OCI-LY3 (cell line): ENCODE data around the gene SSBP2.

Experiments used
- H2AFZ ChIP-seq: fragments of 200-600, 300-600 bp; shearing (Covaris generic); 2 replicates; pipeline ENCODE4 v1.6.0; 2014; ENCODE audit warnings: antibody characterized with exemption, low read depth, low read length
- H3K27ac ChIP-seq: fragments of 200-600, 300-600 bp; sonication (generic); 2 replicates; pipeline ENCODE4 v1.5.1; 2014; ENCODE audit warnings: mild to moderate bottlenecking, low read length, moderate library complexity, mixed read lengths
- H3K27me3 ChIP-seq: fragments of 200-600, 300-600 bp; sonication (generic); 2 replicates; pipeline ENCODE4 v1.6.1; 2014; ENCODE audit warnings: low read depth, low read length, mixed read lengths
- H3K36me3 ChIP-seq: fragments of 200-600, 300-600 bp; sonication (generic); replicated peaks from 2 replicates; pipeline ENCODE3; 2014; ENCODE audit warnings: low read depth, low read length, mixed read lengths
- H3K4me1 ChIP-seq: fragments of 300-600, 200-600 bp; sonication (generic); 2 replicates; pipeline ENCODE4 v1.6.1; 2014; ENCODE audit warnings: low read length, mixed read lengths
- H3K4me2 ChIP-seq: fragments of 200-600, 300-600 bp; sonication (generic); 2 replicates; pipeline ENCODE4 v1.6.1; 2014; ENCODE audit warnings: low read length, mixed read lengths
- H3K4me3 ChIP-seq: fragments of 300-600, 200-600 bp; sonication (generic); 2 replicates; pipeline ENCODE4 v1.5.1; 2014; ENCODE audit warnings: antibody characterized with exemption, mild to moderate bottlenecking, low read length, moderate library complexity
- H3K79me2 ChIP-seq: fragments of 300-600, 200-600 bp; shearing (Covaris generic); 2 replicates; pipeline ENCODE4 v1.6.1; 2014; ENCODE audit warnings: mild to moderate bottlenecking, low read length, mixed read lengths
- H3K9ac ChIP-seq: fragments of 300-600, 200-600 bp; shearing (Covaris generic); 2 replicates; pipeline ENCODE4 v1.6.0; 2014; ENCODE audit warnings: mild to moderate bottlenecking, low read length, moderate library complexity
- H3K9me3 ChIP-seq: fragments of 200-600, 300-600 bp; shearing (Covaris generic); 2 replicates; pipeline ENCODE4 v1.6.1; 2014; ENCODE audit warnings: low read length, mixed read lengths; ENCODE audit not compliant: insufficient read depth
- H4K20me1 ChIP-seq: fragments of 200-600, 300-600 bp; sonication (generic); 2 replicates; pipeline ENCODE4 v1.6.1; 2016; ENCODE audit warnings: low read length, mixed read lengths; ENCODE audit not compliant: insufficient read depth
- EZH2phosphoT487 ChIP-seq: fragments of 200-600 bp; shearing (Covaris generic); IDR thresholded peaks from 2 replicates; pipeline ENCODE4 v1.6.1; 2018; ENCODE audit warnings: antibody characterized with exemption, mixed run types, low read depth
- TF ChIP-seq, protein P1 (sequence below): fragments of 200-600, 300-600 bp; sonication (generic); IDR thresholded peaks from 2 replicates; pipeline ENCODE4 v1.5.1; 2014; ENCODE audit warnings: antibody characterized with exemption, low read length, low read depth

The SSBP2 gene

GRCh38 chr5:81688215-81688614, 62.7 kb downstream of the SSBP2 start:
- Histone ChIP-seq H3K9ac (no peak overlapping the region), H3K4me2 (no peak overlapping the region), H3K4me1 (no peaks in the 10 kb centered on the region), H4K20me1 (no peaks in the 10 kb centered on the region), H2AFZ (no peak overlapping the region), H3K9me3 (no peaks in the 10 kb centered on the region), H3K79me2 (no peaks in the 10 kb centered on the region), H3K27ac (no peak overlapping the region), H3K36me3 (no peaks in the 10 kb centered on the region), H3K27me3 (no peaks in the 10 kb centered on the region), H3K4me3 (no peak overlapping the region)
- TF ChIP-seq, protein P1, sequence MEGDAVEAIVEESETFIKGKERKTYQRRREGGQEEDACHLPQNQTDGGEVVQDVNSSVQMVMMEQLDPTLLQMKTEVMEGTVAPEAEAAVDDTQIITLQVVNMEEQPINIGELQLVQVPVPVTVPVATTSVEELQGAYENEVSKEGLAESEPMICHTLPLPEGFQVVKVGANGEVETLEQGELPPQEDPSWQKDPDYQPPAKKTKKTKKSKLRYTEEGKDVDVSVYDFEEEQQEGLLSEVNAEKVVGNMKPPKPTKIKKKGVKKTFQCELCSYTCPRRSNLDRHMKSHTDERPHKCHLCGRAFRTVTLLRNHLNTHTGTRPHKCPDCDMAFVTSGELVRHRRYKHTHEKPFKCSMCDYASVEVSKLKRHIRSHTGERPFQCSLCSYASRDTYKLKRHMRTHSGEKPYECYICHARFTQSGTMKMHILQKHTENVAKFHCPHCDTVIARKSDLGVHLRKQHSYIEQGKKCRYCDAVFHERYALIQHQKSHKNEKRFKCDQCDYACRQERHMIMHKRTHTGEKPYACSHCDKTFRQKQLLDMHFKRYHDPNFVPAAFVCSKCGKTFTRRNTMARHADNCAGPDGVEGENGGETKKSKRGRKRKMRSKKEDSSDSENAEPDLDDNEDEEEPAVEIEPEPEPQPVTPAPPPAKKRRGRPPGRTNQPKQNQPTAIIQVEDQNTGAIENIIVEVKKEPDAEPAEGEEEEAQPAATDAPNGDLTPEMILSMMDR, result no peak
- no peak for TF ChIP-seq EZH2phosphoT487

GRCh38 chr5:81687292-81687691, 63.6 kb downstream of the SSBP2 start:
- H3K36me3 ChIP-seq, result no peaks in the 10 kb centered on the region
- H3K9me3 ChIP-seq, result no peaks in the 10 kb centered on the region
- H2AFZ ChIP-seq, result no peak overlapping the region
- no peaks in the 10 kb centered on the region for H3K4me1 ChIP-seq
- H3K27me3 ChIP-seq, result no peaks in the 10 kb centered on the region
- H3K9ac ChIP-seq, result no peak overlapping the region
- no peak overlapping the region for H3K27ac ChIP-seq
- no peak for TF ChIP-seq EZH2phosphoT487
- TF ChIP-seq, protein P1, result no peak
- H3K4me3 ChIP-seq, result no peak overlapping the region
- H3K4me2 ChIP-seq, result no peak overlapping the region
- H4K20me1 ChIP-seq, result no peaks in the 10 kb centered on the region
- H3K79me2 ChIP-seq, result no peaks in the 10 kb centered on the region

DNA sequence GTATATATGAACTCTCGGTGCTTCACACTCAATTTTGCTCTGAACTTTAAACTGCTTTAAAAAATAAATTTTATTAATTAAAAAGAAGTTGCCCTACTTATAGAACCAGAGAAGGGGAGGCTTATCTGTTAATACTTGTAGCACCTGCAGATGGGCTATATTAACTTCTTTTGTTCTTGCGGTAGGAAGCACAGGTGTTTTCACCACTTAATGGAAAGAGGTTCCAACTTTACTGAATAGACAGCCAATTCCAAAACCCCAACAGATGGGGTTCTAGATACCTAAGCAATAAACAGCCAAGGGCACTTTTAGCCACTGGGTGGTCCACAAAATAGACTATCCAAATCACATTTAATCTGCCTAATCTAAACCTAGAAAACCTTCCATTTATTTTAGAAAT, 65.4 kb downstream of the SSBP2 start:
- Histone ChIP-seq H3K27ac (no peak overlapping the region), H3K79me2 (no peaks in the 10 kb centered on the region), H3K9ac (no peak overlapping the region), H3K9me3 (no peaks in the 10 kb centered on the region), H3K4me2 (no peak overlapping the region), H2AFZ (no peak overlapping the region), H3K36me3 (no peaks in the 10 kb centered on the region), H4K20me1 (no peaks in the 10 kb centered on the region), H3K27me3 (no peaks in the 10 kb centered on the region), H3K4me1 (no peaks in the 10 kb centered on the region), H3K4me3 (no peak overlapping the region)
- no peak for TF ChIP-seq EZH2phosphoT487
- TF ChIP-seq, protein P1, result no peak

- Histone ChIP-seq H3K9ac (no peak overlapping the region), H2AFZ (no peak overlapping the region), H3K36me3 (no peaks in the 10 kb centered on the region), H3K4me2 (no peak overlapping the region), H3K27ac (no peak overlapping the region), H3K4me3 (no peak overlapping the region), H3K9me3 (no peaks in the 10 kb centered on the region), H4K20me1 (no peaks in the 10 kb centered on the region), H3K4me1 (no peaks in the 10 kb centered on the region), H3K27me3 (no peaks in the 10 kb centered on the region), H3K79me2 (no peaks in the 10 kb centered on the region)
- TF ChIP-seq, protein P1, result no peak
- no peak for TF ChIP-seq EZH2phosphoT487
Measured at GRCh38 chr5:81679885-81680284, 71.0 kb downstream of the SSBP2 start.
